GM18507 (cell line): ENCODE data around the gene OAT.
"Not testable (repeated sequence)": the region's sequence is repeated elsewhere in the genome, so short reads cannot be mapped to it uniquely, and the experiment has no call there.

Experiments
- DNase-seq: peaks from one replicate; pipeline ENCODE4 v3.0.0; 2011; ENCODE audit warnings: low read depth; ENCODE audit not compliant: insufficient read length; ENCODE audit errors: extremely low spot score
- FAIRE-seq: peaks from 2 replicates; lab custom pipeline; 2011; peaks lifted over from hg19 to GRCh38; lab: Jason Lieb, UNC

The OAT gene

GRCh38 chr10:124384591-124385190, 34.0 kb downstream of the OAT start:
- DNase-seq (no peak), FAIRE-seq (no peak)

- FAIRE-seq (no peak), DNase-seq (no peak)
Observed at GRCh38 chr10:124384172-124384571, 34.6 kb downstream of the OAT start.

- no peak for DNase-seq
- no peak for FAIRE-seq
Observed at GRCh38 chr10:124383496-124383895, 35.2 kb downstream of the OAT start.

GRCh38 chr10:124381011-124381611, 37.6 kb downstream of the OAT start:
- FAIRE-seq, result no peak
- no peak for DNase-seq

GRCh38 chr10:124380256-124380995, 38.3 kb downstream of the OAT start:
- no peak for DNase-seq
- FAIRE-seq, result no peak

GRCh38 chr10:124379609-124380193, 39.0 kb downstream of the OAT start:
- DNase-seq (no peak), FAIRE-seq (no peak)

GRCh38 chr10:124378881-124379471, 39.7 kb downstream of the OAT start:
- no peak for DNase-seq

GRCh38 chr10:124378271-124378670, 40.5 kb downstream of the OAT start:
- DNase-seq (no peak), FAIRE-seq (no peak)

More at GRCh38 chr10:124378881-124379471, 39.7 kb downstream of the OAT start:
- FAIRE-seq, result no peak

- FAIRE-seq, result no peak
- DNase-seq, result no peak
Observed at GRCh38 chr10:124377101-124377500, 41.6 kb downstream of the OAT start.

- no peak for FAIRE-seq
- no peak for DNase-seq
Observed at GRCh38 chr10:124376411-124376810, 42.3 kb downstream of the OAT start.

- no peak for FAIRE-seq
Observed at GRCh38 chr10:124375691-124376090, 43.0 kb downstream of the OAT start.

GRCh38 chr10:124375353-124375614, 43.4 kb downstream of the OAT start:
- FAIRE-seq, result no peak
- no peak for DNase-seq

More at GRCh38 chr10:124375691-124376090, 43.0 kb downstream of the OAT start:
- DNase-seq, result no peak

- DNase-seq (no peak), FAIRE-seq (no peak)
Observed at GRCh38 chr10:124374535-124375352, 44.0 kb downstream of the OAT start.

GRCh38 chr10:124372899-124373298, 45.8 kb downstream of the OAT start:
- FAIRE-seq (no peak), DNase-seq (no peak)

GRCh38 chr10:124370426-124370825, 48.3 kb downstream of the OAT start:
- FAIRE-seq (no peak), DNase-seq (no peak)

- DNase-seq (no peak), FAIRE-seq (no peak)
Observed at GRCh38 chr10:124369986-124370385, 48.7 kb downstream of the OAT start.

- DNase-seq, FAIRE-seq: not testable (repeated sequence)
Observed at GRCh38 chr10:124369533-124369932, 49.2 kb downstream of the OAT start.

GRCh38 chr10:124369066-124369465, 49.7 kb downstream of the OAT start:
- DNase-seq (no peak), FAIRE-seq (no peak)

GRCh38 chr10:124367936-124368335, 50.8 kb downstream of the OAT start:
- no peak for FAIRE-seq

GRCh38 chr10:124367414-124367813, 51.3 kb downstream of the OAT start:
- DNase-seq (no peak), FAIRE-seq (no peak)

More at GRCh38 chr10:124367936-124368335, 50.8 kb downstream of the OAT start:
- DNase-seq, result no peak
